Measurements from ENCODE around the gene RING1.

Gene RING1

GRCh38 chr6:33171880-33172687 is 36.2 kb upstream of the RING1 start:
- DNase-seq, result no peak

DNA sequence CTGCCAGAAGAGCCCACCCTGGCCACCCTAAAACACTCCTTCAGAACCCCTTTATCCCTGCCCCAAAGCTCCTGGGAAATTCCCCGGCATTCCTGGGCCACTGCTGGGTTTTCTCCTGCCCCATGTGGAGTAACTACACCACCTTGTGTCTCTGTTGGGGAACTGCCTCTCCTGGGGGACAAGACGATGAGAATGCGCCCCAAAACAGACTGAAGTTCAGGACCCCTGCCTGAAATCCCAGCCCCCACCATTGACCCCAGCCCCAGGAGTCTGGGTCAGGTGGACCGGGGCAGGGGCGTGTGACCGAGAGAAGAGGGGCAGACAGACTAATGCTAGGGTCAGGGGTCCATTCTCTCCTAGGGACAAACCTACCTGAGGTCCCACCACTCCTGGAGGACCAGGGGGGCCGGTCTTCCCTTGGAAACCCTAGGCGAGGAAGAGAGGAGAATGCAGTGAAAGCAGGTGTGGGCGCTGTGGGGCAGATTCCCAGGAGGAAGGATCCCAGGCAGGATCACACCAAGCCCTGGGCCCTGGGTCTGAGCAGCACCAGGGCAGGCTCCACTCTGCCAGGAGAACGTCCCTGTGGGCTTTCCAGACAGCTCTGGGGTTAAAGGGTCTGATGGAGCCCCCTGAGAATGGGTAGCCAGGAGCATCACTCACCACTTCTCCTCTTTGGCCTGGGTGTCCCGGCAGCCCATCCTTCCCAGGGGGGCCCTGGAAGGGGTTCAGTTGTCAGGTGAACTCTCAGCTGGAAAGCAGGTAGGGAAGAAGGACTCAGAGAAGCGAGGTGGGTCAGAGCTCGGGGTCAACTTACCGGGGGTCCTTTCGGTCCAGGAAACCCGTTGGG is 35.4 kb upstream of the RING1 start:
- DNase-seq, result peak; percentile 27 to 64 (median 49)

GRCh38 chr6:33173535-33174180 is 34.6 kb upstream of the RING1 start:
- DNase-seq, result no peak

DNA sequence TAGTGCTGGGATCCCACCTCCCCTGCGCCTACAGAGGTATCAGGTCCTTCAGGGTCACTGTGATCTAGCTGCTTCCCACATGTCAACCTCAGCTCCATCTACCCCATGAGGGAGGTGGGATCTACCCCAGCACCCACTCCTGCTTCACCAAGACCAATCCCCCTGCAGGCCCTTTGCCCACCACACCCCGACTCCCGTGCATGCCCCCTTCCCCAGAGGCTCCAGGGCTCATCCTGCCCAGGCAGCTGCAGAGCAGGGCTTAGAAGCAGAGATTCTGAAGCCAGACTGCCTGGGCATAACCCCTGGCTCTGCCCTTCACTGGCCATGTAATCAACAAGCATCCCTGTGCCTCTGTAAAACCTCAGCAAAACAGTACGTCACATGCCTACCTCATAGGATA is 33.5 kb upstream of the RING1 start:
- no peak for DNase-seq

- peak in 1 of 4 experiments; percentile 11 for DNase-seq
Observed at GRCh38 chr6:33175436-33176069, 32.7 kb upstream of the RING1 start.

DNA sequence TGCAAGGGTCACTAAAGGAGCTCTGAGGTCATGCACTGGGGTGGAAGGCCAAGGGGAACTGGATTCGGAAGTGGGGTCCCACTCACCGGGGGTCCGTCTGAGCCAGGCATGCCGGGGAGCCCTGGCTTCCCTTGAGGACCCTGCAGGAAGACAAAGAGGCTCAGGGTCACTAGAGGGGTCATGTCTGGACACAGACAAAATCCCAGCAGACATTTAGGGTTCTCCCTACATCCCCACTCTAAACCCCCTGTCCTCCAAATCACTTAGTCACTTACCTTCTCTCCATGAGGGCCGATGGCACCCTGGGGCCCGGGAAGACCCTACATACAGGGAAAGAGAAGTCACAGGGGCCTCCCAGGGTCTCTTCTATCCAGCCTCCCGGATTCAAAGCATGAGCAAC is 31.4 kb upstream of the RING1 start:
- DNase-seq, result no peak

DNA sequence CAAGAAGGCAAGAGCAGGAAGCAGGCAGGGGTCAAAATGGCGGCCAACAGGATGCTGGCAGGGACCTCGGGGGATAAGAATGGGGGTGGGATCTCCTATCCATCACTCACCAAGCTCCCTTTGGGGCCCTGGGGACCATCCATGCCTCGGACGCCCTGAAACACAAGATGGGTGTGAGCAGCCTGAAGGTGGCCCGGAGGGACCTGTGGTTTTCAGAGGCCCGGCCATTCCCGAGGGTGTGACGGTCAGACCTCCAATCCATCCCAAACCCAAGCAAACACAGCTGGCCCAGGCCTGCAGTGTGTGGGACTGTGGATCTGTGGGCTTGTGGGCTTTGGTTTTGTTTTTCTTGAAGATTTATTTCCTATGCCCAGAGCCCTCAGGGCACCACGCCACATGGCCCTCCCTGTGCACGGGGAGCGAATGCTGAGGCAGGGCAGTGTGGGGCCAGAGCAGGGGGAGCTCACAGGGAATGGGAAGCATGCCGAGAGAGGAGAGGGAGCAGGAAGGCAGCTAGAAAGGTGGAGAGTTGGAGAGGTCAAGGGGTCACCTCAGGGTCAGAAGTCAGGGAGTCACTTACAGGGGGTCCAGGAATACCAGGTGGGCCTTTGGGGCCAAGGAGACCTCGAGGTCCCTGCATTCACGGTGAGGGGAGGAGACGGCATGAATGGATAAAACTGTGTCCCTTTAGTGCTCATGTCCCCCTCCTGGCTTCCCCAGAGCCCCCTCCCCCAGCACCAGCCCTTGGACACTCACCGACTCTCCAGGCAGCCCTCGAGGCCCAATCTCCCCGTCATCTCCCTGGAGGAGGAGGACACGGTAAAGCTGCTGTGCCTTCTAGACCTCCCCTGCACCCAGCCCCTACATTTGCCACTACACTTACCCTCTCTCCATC is 30.5 kb upstream of the RING1 start:
- DNase-seq, result no peak

GRCh38 chr6:33178755-33179475 is 29.4 kb upstream of the RING1 start:
- DNase-seq, result no peak

- no peak for DNase-seq
Observed at GRCh38 chr6:33181141-33181540, 27.2 kb upstream of the RING1 start.

- DNase-seq, result peak in 3 of 4 experiments; percentile 15 to 41 (median 36)
Observed at GRCh38 chr6:33183071-33183683, 25.1 kb upstream of the RING1 start.

DNA sequence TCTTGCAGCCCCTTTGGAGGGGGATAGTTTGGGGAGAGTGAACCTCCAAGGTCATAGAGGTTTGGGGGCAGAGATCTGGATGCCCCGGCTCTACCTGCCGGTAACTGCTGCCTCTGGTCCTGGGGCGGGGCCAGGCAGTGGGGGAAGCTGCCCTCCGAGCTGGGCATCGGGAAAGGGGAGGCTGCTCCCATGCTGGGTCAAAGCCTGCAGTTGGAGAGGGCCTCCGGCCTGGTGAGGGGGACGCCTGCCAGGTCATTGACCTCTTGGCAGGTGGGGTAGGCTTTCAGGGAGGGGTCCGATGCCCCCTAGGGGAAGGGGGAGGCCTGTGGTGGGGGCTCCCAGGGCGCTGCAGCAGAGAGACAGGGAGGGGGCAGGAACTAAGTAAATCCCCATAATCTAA is 23.1 kb upstream of the RING1 start:
- DNase-seq, result no peak

DNA sequence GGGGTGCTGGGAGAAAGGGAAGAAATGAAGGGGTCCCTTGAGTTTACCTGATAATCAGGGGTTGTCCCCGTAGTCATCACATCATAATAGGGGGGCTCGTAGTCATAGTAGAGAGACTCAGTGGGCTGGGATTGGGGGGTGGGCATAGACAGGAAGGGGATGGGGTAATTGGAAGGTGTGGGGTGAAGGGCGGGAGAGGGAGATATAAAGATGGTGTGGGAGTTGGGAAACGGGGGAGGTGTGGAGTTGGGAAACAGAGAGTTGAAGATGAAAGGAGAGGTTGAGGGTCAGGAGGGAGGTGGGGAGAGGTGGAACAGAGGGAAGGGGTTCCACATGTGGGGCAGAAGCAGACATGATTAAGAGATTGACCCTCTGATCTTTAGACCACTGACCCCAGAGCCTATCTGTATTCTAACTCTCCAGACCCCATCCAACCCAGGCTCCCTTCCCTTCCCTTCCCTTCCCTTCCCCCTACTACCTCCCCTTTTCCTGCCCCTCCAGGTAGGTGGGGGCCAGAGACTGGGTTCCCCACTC is 22.6 kb upstream of the RING1 start:
- no peak for DNase-seq

- DNase-seq, result no peak
Observed at GRCh38 chr6:33187809-33188208, 20.5 kb upstream of the RING1 start.

DNA sequence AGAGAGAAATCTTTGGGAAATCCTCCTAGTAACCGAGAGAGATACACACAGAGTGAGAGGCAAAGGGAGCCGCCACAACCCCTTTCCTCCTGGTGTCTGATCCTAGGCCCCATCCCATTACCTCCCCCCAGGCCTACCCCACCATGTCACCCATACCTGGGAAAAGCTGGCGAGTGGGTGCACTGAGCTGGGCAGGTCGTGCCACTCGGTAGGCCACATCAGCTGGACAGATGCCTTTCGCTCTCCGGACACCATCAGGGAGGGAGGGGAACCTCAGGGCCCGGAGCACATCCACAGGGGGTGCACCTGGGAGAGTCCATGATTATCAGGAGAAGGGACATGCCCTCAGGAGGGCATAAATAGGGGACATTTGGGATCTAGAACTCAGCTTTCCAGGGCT is 19.1 kb upstream of the RING1 start:
- DNase-seq, result no peak

DNA sequence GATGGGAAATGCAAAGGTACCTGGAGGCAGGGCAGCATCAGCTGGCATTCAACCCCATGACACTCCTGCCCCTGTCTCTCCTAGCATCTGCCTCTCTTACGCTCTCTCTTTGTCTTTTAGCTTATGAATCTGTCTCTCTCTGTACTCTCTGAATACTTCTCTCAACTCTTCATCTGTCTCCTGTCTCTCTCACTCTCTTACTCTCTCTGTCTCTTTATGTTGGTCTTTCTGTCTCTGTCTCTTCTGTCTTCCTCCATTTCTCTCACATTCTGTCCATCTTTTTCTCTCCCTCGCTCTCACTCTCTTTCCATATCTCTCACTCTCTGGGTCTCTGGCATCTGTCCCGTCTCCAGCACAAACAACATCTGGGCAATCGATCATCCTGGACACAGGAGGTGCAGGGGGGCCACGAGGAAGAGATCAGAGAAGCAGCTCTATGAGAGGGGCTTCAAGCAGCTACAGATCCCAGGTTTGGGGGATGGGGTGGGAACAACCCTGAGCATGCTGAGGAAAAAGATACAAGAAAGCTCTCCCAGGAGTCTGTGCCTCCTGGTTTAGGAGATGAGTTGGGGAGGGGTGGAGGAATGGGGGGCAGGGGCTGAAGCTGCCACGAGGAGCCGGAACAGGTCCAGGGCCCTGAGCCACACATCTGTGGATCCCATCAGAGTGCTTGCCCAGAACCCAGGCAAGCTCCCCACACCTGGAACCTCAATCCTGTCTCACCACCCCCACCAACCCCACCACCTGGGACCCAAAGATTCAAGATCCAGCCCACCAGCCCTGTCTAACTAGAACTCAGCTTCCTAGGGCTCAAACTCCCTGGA is 18.5 kb upstream of the RING1 start:
- DNase-seq, result no peak

DNA sequence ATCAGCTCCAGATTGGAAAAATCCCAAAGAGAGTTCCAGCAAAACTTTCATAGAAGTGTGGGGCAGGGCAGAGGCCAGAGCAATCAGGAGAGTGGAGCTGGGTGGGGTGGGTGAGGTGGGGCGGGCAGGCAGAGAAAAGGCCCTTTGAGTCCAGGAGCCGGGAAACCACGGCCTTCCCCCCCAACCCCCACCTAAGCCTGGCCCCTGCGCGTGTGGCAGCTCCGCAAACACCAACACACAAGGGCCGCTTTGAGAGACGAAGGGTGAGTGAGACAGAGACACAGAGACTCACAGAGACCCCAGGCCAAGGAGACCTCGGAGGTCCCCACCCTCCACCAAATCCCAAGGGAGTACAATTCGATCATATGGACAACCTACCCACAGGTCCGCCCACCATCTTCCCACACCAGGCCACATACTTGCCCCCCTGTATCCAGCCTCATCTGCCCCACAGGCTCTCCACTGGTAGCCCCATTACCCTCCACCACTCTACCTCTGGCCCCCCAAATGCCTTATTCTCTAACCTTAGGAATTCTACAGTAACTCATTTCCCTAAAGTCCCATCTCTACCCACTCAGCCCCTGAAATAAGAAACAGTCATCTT is 17.7 kb upstream of the RING1 start:
- no peak for DNase-seq

DNA sequence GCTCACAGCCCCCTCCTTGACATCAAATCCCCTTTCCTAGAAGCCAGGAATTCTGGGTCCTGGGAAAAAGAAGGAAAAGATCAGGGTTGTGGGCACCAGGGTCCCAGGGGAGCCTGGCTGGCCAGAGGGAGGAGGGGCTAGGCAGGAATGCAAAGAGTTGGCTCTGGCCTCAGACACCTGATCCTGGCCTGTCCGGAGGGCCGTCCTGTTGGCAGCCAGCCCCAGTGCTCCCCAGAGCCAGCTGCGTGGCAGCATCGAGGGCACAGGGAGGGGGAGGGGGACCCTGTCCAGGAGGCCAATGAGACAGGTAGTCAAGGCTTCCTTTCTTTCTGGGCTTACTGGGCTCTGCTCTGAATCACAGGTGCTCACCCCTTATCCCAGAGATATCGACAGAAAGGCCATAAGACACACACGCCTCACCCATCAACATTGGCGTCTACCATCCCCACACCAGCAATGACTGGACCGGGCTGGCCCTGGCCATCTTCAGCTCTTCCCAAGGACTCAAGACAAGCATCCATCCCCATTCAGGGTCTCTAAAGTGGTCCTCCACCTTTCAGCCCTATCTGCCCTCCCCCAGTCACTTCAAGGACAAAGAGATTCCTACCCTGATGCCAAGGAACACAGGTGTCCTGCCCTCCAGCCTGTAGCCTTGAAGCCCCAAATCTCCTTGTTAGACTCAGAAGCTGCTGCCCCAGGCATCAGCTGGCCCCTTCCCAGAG is 16.8 kb upstream of the RING1 start:
- no peak for DNase-seq

DNA sequence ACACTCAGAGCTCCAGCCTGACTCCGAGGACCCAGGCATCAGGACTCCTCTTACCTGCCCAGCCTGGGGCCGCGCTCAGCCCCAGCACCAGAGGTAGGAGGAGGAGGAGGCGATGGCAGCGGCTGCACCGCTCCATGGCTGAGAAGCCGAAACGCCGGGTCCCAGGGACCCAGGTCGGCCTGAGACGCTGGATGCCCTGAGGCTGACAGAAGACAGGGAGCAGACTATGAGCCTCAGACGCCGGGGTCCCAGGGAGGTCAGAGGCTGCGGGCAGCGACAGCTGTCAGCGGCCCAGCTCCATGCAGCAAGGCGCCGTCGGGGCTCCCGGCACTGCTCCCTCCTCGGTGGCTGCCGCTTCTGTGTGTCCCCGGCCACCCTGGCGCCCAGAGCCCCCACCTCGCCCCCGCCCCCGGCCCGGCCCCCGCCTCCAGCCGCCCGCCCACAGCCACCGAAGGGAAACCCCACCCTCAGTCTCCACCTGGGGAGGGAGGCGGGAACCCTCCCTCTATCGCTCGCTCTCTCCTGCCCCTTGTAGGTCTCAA is 16.1 kb upstream of the RING1 start, which contains the start of gene COL11A2:
Gene COL11A2 (minus strand): TSS at position 363 of the 542 bp plus-strand sequence. CDS start 227 bp downstream, at position 136.
- DNase-seq, result no peak

Measured in suppressor macrophage (primary cell).